T-helper 22 cell (primary cell): ENCODE measurements around the gene PLAU.
"Not testable (repeated sequence)": the region's sequence is repeated elsewhere in the genome, so short reads cannot be mapped to it uniquely, and the experiment has no call there.

Experiments
- DNase-seq: peaks from one replicate; pipeline ENCODE4 v3.0.0-alpha.2; 2020; ENCODE audit warnings: low read depth

Gene PLAU

GRCh38 chr10:73898730-73899410 lies 12.1 kb upstream of the PLAU start:
- no peak for DNase-seq

- no peak for DNase-seq
Observed at GRCh38 chr10:73899423-73899822, 11.5 kb upstream of the PLAU start.

DNA sequence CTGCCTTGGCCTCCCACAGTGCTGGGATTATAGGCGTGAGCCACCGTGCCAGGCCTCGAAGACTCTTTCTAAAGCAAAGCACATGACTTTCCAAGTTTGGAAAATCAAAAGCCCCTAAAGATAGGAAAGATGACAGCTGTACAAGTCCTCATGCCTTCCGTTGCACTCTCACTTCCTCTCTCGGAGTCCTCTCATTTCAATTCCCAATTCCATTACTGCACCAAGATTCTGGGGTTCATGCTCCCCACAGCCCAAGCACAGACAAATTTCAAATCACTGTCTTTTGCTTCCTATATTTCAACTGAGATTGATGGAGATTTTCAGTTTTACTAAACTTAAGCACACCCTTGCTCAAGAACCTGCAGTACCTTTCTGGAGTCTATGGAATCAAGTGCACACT lies 10.9 kb upstream of the PLAU start:
- DNase-seq = no peak

- no peak for DNase-seq
Observed at GRCh38 chr10:73901261-73901660, 9.7 kb upstream of the PLAU start.

GRCh38 chr10:73902351-73902750 lies 8.6 kb upstream of the PLAU start:
- DNase-seq = no peak

- DNase-seq = no peak
Observed at GRCh38 chr10:73905256-73906020, 5.5 kb upstream of the PLAU start.

- DNase-seq = no peak
Observed at GRCh38 chr10:73906524-73907447, 4.1 kb upstream of the PLAU start.

GRCh38 chr10:73907841-73908517 lies 3.0 kb upstream of the PLAU start:
- no peak for DNase-seq

- peak; percentile 36 for DNase-seq
Observed at GRCh38 chr10:73908853-73909539, 1.9 kb upstream of the PLAU start.

GRCh38 chr10:73909540-73910115 lies 1.3 kb upstream of the PLAU start:
- DNase-seq = no peak

- DNase-seq = no peak
Observed at GRCh38 chr10:73910401-73910763, 550 bp upstream of the PLAU start.

- DNase-seq = no peak
Observed at GRCh38 chr10:73911553-73912004, 647 bp downstream of the PLAU start.

DNA sequence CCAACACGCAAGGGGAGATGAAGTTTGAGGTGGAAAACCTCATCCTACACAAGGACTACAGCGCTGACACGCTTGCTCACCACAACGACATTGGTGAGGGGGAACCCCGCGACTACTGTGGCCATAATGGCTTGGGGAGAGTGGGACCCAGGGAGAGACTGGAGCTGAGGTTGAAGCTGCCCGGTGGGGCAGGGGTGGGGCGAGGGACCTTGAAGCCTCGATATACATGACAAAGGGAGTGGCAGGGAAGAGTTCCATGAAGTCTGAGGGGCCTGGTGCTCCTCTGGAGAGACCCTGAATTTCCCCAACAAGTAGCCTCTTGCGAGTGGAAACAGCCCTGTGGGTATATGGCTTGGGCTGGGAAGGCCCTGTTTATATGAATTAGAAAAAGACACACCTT lies 3.1 kb downstream of the PLAU start:
- no peak for DNase-seq

GRCh38 chr10:73915206-73915851 lies 4.4 kb downstream of the PLAU start:
- DNase-seq = no peak

GRCh38 chr10:73916761-73917470 lies 6.0 kb downstream of the PLAU start:
- no peak for DNase-seq

DNA sequence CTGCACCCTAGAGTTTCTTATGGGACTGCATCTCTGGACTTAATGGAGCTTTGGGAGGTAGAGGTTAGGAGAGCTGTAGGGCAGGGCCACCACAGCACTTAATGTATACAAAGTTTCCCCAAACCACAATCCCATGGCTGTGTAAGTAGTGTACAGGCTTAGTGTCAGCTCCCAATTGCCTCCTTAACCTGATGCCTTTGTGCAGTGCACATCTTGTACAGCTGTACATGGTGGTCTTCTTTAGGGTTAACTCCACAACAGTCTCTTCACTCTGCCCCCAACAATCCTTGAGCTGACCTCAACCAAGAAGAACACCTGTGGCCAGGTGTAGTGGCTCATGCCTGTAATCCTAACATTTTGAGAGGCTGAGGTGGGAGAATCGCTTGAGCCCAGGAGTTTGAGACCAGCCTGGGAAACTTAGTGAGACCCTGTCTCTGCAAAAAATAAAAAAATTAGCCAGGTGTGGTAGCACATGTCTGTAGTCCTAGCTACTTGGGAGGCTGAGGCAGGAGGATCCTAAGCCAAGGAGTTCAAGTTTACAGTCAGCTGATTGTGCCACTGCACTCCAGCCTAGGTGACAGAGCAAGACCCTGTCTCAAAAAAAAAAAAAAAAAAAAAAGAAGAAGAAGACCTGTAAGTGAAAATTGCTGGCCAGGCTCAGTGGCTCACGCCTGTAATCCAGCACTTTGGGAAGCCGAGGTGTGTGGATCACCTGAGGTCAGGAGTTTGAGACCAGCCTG lies 6.8 kb downstream of the PLAU start:
- DNase-seq = no peak

DNA sequence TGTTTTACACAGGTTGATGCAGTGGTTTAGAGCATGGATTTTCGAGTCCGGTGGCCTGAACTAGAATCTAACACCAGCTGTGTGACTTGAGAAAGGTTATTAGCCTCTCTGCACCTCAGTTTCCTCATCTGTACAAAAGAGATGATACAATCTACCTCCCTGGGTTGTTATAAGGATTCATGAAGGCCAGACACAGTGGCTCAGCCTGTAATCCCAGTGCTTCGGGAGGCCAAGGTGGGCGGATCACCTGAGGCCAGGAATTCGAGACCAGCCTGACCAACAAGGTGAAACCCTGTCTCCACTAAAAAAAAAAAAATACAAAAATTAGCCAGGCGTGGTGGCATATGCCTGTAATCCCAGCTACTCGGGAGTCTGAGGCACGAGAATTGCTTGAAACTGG lies 8.5 kb downstream of the PLAU start:
- DNase-seq = not testable (repeated sequence)

DNA sequence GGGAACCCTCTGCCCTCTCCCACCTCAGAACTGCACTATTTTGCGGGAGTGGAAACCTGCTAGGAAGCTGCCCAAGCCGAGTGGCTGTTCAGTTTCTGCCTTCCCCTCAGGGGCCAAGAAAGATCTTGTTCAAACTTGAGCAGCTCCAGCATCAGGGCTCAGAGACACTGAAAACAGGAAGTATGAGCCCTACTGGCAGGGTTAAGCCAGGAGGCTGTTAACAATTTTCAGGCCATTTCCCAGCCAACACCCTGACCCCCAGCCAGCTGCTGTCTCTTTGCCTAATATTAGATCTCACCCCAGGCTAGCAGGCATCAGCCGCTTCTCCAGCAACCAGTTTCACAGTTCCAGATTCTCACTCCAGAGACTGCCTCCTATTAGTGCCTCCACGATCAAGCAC lies 9.2 kb downstream of the PLAU start:
- DNase-seq = no peak
